GM19025 (cell line): Measurements from ENCODE around the gene NUDT17.
A peak's percentile ranks its signal among the peaks of the same experiment; 100 is the strongest.

Experiments
- ATAC-seq: cut with Tn5 transposase; IDR thresholded peaks from one replicate; pipeline ENCODE4 v1.9.1; 2021; ENCODE audit warnings: mild to moderate bottlenecking, low read depth, moderate library complexity; ENCODE audit not compliant: unreplicated experiment

The NUDT17 gene

GRCh38 chr1:145846201-145846612 is 777 bp downstream of the NUDT17 start:
- ATAC-seq, result no peak

GRCh38 chr1:145847827-145848226 is 2.4 kb downstream of the NUDT17 start:
- no peak for ATAC-seq

DNA sequence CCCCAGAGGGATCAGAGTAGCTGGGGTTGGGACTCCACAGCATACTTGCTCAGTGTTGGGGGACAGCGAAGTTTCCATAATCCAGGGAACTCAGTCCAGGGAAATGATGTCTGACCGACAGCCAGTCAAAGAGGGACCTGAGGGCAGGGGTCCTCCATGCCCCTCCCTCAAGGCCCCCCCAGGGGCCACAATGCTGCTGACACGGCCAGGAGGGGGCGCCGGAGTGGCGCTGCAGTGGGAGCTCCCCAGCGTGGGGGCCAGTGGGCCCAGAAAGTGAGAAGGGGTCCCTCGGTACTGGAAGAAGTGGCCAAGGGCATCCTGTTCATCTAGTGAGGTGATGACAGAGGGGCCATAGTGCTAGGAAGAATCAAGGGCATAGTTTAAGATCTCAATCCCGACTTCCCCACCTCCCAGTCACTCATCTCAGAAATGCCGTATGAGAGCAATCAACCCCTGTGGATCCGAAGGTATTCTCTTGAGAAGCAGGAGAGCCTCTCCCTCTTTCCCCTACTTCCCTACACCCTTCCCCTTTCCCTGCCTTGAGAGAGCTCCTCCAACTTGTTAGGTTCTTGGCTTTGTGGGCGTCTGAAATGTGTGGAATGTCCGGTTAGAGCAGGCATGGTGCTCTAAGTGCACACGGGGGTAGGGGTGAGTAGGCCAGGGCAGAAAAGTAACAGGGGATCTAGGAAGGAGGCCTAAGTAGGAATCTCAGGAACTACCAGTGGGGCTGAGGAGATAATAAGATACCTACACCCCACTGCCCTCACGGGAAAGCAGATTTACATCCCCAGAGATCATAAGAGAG is 4.1 kb downstream of the NUDT17 start:
- no peak for ATAC-seq

DNA sequence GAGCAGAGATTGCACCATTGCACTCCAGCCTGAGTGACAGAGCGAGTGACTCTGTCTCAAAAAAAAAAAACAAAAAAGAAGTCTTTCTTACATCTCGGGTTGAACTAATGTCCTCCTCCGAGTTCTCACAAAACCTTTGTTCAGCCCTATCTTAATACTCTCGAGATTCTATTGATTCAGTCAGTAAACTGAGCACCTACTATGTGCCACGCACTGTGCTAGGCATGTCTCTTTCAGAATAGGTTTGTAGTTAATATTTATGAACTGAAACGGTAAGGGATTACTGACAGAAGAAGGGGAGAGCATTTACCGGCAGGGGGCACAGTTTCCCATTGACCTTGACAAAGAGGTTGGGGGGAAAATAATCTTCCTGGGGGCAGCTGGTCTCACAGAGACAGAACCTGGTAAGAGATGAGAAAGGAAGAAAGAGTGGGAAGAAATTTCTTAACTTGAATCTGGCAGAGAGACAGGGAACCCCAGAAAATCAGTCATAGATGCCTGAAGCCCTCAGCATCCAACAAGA is 10.1 kb downstream of the NUDT17 start:
- ATAC-seq, result no peak

- no peak for ATAC-seq
Measured at GRCh38 chr1:145857170-145857569, 11.7 kb downstream of the NUDT17 start.

GRCh38 chr1:145858238-145858900 is 12.9 kb downstream of the NUDT17 start:
- ATAC-seq, result peak; percentile 18

- peak; percentile 80 for ATAC-seq
Measured at GRCh38 chr1:145858901-145859490, 13.6 kb downstream of the NUDT17 start, which contains the start of gene PIAS3. PIAS3 (minus strand) TSS chr1:145859081; CDS start chr1:145858990, 91 bp downstream.

- ATAC-seq, result peak; percentile 68
Measured at GRCh38 chr1:145859491-145860023, 14.1 kb downstream of the NUDT17 start.

DNA sequence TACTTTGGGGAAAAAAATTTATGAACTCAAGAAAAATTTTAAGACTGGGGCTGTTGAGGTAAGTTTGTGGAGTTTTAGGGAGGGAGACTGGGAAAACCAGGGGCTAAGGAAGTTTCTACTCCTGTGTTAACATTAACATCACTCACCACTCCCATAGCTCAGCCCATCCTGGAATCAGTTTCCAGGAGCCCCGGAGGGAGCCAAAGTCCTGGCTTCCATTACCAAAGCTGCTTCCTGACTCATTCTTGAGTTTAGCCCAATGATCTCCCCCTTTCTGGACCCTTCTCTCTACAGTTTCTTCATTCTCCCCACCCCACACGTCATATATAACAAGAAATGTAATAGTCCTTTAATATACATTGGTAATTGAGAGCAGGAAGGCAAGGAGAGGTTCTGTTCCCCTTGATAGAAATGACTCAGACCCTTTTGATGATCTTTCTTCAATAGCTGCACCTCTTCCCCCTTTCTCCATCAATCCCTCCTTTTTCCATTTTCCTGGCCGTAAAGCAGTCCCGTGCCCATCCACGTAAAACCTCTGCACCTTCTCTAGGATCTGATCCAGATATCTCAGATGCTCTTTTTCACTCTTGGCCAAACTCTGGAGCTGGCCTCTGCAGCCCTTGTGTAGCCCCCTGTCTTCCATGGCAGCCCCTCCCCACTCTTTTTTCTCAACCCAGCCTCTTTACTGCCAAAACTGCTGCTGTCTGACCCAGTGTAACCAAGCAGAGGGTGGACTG is 18.0 kb downstream of the NUDT17 start:
- ATAC-seq, result no peak

GRCh38 chr1:145868232-145868631 is 22.8 kb downstream of the NUDT17 start:
- ATAC-seq, result no peak

- no peak for ATAC-seq
Measured at GRCh38 chr1:145871994-145872924, 26.8 kb downstream of the NUDT17 start.

DNA sequence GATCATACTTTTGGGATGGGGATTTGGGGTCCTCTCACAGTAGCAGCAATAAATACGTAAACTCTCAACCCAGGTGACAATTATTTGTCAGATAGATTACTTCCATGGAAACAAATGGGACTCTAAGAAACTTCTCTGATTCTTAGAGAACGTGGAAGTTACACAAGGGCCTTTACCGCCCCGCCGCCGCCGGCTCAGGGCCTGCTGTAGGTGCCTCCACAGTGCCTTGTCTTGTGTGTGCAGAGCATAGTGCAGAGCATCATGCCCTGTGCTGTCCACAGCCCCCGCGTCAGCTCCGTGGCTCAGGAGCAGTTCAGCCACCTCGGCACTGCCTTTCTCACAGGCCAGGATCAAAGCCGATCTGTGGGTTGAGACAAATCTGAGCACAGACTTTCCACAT is 29.2 kb downstream of the NUDT17 start:
- no peak for ATAC-seq

GRCh38 chr1:145877923-145878486 is 32.6 kb downstream of the NUDT17 start:
- no peak for ATAC-seq

GRCh38 chr1:145878724-145879123 is 33.3 kb downstream of the NUDT17 start:
- ATAC-seq, result no peak

DNA sequence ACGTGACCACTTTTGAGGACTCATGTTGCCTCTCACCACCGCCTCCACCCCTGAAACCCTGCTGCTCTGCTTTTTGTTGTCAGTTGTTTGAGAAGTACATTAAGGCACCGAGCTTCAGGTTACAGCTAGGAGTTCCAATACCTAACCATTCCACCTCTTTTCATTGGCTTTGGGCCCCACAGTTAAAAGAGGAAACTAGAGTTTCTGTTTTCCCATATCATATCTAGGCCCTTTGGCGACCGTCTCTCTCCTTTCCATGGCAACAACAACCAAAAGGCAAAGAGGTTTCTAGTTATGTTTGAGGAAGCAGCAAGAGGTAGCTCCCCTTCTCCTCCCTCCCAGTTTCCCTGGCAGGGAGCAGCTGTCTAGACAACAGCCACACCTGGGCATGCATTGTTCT is 34.3 kb downstream of the NUDT17 start:
- ATAC-seq, result no peak

DNA sequence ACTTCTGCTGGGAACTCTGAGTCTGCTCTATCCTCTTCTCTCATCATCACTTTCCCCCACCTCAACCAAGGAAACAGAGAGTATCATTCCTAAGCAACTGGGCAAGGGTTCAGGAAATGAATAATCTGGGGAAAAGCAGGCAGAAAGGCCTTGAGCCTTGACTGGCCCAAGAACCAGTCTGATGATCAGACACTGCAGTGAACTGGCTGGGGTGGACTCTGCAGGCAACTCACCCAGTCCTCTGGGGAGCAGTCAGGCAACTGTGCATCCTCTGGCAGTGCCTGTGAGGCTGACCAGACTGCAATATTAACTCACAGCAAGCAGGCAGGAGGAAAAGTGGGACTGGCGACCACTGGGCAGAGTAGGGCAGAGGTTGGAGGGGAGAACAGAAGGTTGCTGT is 39.2 kb downstream of the NUDT17 start:
- no peak for ATAC-seq

- ATAC-seq, result peak; percentile 100
Measured at GRCh38 chr1:145885738-145886287, 40.4 kb downstream of the NUDT17 start, which contains the start of gene ANKRD35. ANKRD35 (minus strand) TSS chr1:145885866; CDS start chr1:145885758, 108 bp downstream.

GRCh38 chr1:145886390-145886789 is 41.0 kb downstream of the NUDT17 start:
- no peak for ATAC-seq
